IMR-90 (cell line): ENCODE results near the gene SLC25A12. TPM values are rescaled to one million over a fixed set of nuclear protein-coding genes. Genes with fewer than 3 reads are reported as not detected.
"Not testable (repeated sequence)": the region's sequence is repeated elsewhere in the genome, so short reads cannot be mapped to it uniquely, and the experiment has no call there.

ENCODE experiments used
- ATAC-seq: fragments of 200-7000 bp; cut with Tn5 transposase; 2 replicates; pipeline ENCODE4 v1.9.1; 2020; ENCODE audit warnings: low read depth, mild to moderate bottlenecking, moderate library complexity
- BruUV-seq: library from RNA; stranded (reverse); fragments of 400-500 nt; replicated peaks from 2 replicates; lab custom pipeline; 2021; lab: Mats Ljungman, UMichigan
- CTCF ChIA-PET: fragments of 300-600 bp; formaldehyde crosslinking; extraction: SDS; loops from one replicate; lab custom pipeline; 2021; ENCODE audit warnings: antibody characterized with exemption; lab: Yijun Ruan, JAX
- POLR2A ChIA-PET: fragments of 300-600 bp; sonication (Branson Sonifier 250); formaldehyde crosslinking; loops from one replicate; lab custom pipeline; 2022; ENCODE audit warnings: antibody characterized with exemption; ENCODE audit not compliant: unreplicated experiment; lab: Charles Lee
- DNase-seq: peaks from one replicate; pipeline ENCODE4 v3.0.0; 2013
- H2AFZ ChIP-seq: replicated peaks from 2 replicates; pipeline ENCODE3; 2013; ENCODE audit warnings: low read length, mild to moderate bottlenecking; ENCODE audit not compliant: poor library complexity
- H2AK5ac ChIP-seq: 2 replicates; pipeline ENCODE4 v1.6.1; 2013; ENCODE audit warnings: low read depth, low read length, inconsistent platforms
- H2AK9ac ChIP-seq: replicated peaks from 2 replicates; pipeline ENCODE3; 2013; ENCODE audit warnings: mild to moderate bottlenecking, low read depth, low read length, moderate library complexity; ENCODE audit not compliant: poor library complexity
- H2BK120ac ChIP-seq: 2 replicates; pipeline ENCODE4 v1.6.1; 2013; ENCODE audit warnings: low read depth, low read length, inconsistent platforms
- H2BK15ac ChIP-seq: 3 replicates; pipeline ENCODE4 v1.6.1; 2013; ENCODE audit warnings: low read depth, low read length, inconsistent platforms
- H2BK20ac ChIP-seq: 2 replicates; pipeline ENCODE4 v1.6.1; 2013; ENCODE audit warnings: low read depth, mild to moderate bottlenecking, inconsistent platforms, low read length, moderate library complexity
- H2BK5ac ChIP-seq: 2 replicates; pipeline ENCODE4 v1.6.1; 2013; ENCODE audit warnings: mild to moderate bottlenecking, low read depth, low read length, inconsistent platforms; ENCODE audit not compliant: poor library complexity, severe bottlenecking
- H3K14ac ChIP-seq: replicated peaks from 2 replicates; pipeline ENCODE4 v1.6.1; 2013; ENCODE audit warnings: low read depth, low read length, inconsistent platforms
- H3K18ac ChIP-seq: 2 replicates; pipeline ENCODE4 v1.6.1; 2013; ENCODE audit warnings: low read depth, low read length, control low read depth
- H3K23ac ChIP-seq: 2 replicates; pipeline ENCODE4 v1.6.1; 2013; ENCODE audit warnings: low read depth, low read length, inconsistent platforms
- H3K27ac ChIP-seq: 2 replicates; pipeline ENCODE4 v1.5.1; 2013; ENCODE audit warnings: mild to moderate bottlenecking, control low read depth, low read length; ENCODE audit not compliant: insufficient read depth
- H3K27me3 ChIP-seq: 2 replicates; pipeline ENCODE4 v1.6.1; 2013; ENCODE audit warnings: low read length; ENCODE audit not compliant: control insufficient read depth, insufficient read depth
- H3K36me3 ChIP-seq: 2 replicates; pipeline ENCODE4 v1.6.1; 2013; ENCODE audit warnings: low read length, mixed read lengths; ENCODE audit not compliant: control insufficient read depth, insufficient read depth
- H3K4ac ChIP-seq: 2 replicates; pipeline ENCODE4 v1.6.1; 2013; ENCODE audit warnings: low read depth, low read length, inconsistent platforms
- H3K4me1 ChIP-seq: 2 replicates; pipeline ENCODE4 v1.6.1; 2013; ENCODE audit warnings: low read length, mixed read lengths; ENCODE audit not compliant: control insufficient read depth, insufficient read depth
- H3K4me2 ChIP-seq: 2 replicates; pipeline ENCODE4 v1.6.1; 2013; ENCODE audit warnings: low read depth, mild to moderate bottlenecking, control low read depth, low read length, moderate library complexity
- H3K4me3 ChIP-seq: 2 replicates; pipeline ENCODE4 v1.5.1; 2013; ENCODE audit warnings: low read depth, mild to moderate bottlenecking, control low read depth, low read length, moderate library complexity; ENCODE audit not compliant: insufficient read depth
- H3K56ac ChIP-seq: 2 replicates; pipeline ENCODE4 v1.6.1; 2013; ENCODE audit warnings: low read length, inconsistent platforms; ENCODE audit not compliant: insufficient read depth; ENCODE audit errors: extremely low read depth
- H3K79me1 ChIP-seq, 2 experiments: 2 replicates each; pipeline ENCODE4 v1.6.1; 2013; ENCODE audit warnings: low read length in 2 of 2, inconsistent platforms in 1 of 2, low read depth in 1 of 2
- H3K9ac ChIP-seq: 2 replicates; pipeline ENCODE4 v1.6.1; 2013; ENCODE audit warnings: low read depth, low read length, control low read depth
- H3K9me1 ChIP-seq: 2 replicates; pipeline ENCODE4 v1.6.1; 2013; ENCODE audit warnings: low read length, inconsistent platforms; ENCODE audit not compliant: insufficient read depth
- H3K9me3 ChIP-seq: 2 replicates; pipeline ENCODE4 v1.6.1; 2013; ENCODE audit warnings: low read length; ENCODE audit not compliant: control insufficient read depth, insufficient read depth
- H4K20me1 ChIP-seq: 2 replicates; pipeline ENCODE4 v1.6.1; 2013; ENCODE audit warnings: low read length, inconsistent platforms; ENCODE audit not compliant: insufficient read depth
- H4K5ac ChIP-seq: 2 replicates; pipeline ENCODE4 v1.6.1; 2013; ENCODE audit warnings: mild to moderate bottlenecking, low read depth, low read length, control low read depth
- H4K8ac ChIP-seq, 2 experiments: 2 replicates each; pipeline ENCODE4 v1.6.1; 2013; ENCODE audit warnings: low read depth in 2 of 2, low read length in 2 of 2, control low read depth in 1 of 2, inconsistent platforms in 1 of 2
- H4K91ac ChIP-seq: 2 replicates; pipeline ENCODE4 v1.6.1; 2013; ENCODE audit warnings: low read depth, low read length, inconsistent platforms; ENCODE audit not compliant: insufficient read depth
- dilution Hi-C: fragments of 300-500 bp; cut with HindIII; formaldehyde crosslinking; loops from one replicate; pipeline ENCODE4 v1.14.3; 2018; ENCODE audit warnings: low sequenced_read_pairs; ENCODE audit not compliant: unreplicated experiment
- in situ Hi-C: fragments of 300-500 bp; cut with MboI; formaldehyde crosslinking; loops from 3 replicates; pipeline ENCODE4 v1.14.3; 2019; ENCODE audit warnings: low sequenced_read_pairs, inconsistent platforms, mixed read lengths
- intact Hi-C: fragments of 100-400 bp; cut with micrococcal nuclease; formaldehyde crosslinking; loops from 2 replicates; pipeline ENCODE4 v1.10.0; 2022
- polyA plus RNA-seq, 3 experiments: library from polyadenylated mRNA; depleted of rRNA; stranded (reverse); fragments of >200 nt; gene quantifications; 2 replicates each; pipeline ENCODE4 v1.2.3, GENCODE V29; 2012; ENCODE audit warnings: low replicate concordance in 1 of 3
- total RNA-seq: library from RNA; depleted of rRNA; stranded (reverse); fragments of >200 nt; gene quantifications from 2 replicates; pipeline ENCODE4 v1.2.3, GENCODE V29; 2012

SLC25A12 gene
- total and polyA plus RNA-seq, 2 of the 4 experiments (the other 2 are of a cell fraction), result 16.3 to 17.6 TPM

- H3K4me3 ChIP-seq, H3K9me1 ChIP-seq, DNase-seq, ATAC-seq, BruUV-seq, H3K14ac ChIP-seq, H2AK5ac ChIP-seq, dilution Hi-C loops, H3K27ac ChIP-seq, H2BK5ac ChIP-seq, H3K56ac ChIP-seq, H4K5ac ChIP-seq, H4K91ac ChIP-seq, POLR2A ChIA-PET, H2BK120ac ChIP-seq, H3K4ac ChIP-seq, H3K79me1 ChIP-seq, H3K23ac ChIP-seq, H2BK20ac ChIP-seq, intact Hi-C loops, H4K8ac ChIP-seq, H3K27me3 ChIP-seq, H2AK9ac ChIP-seq, H2AFZ ChIP-seq, H3K9me3 ChIP-seq, H3K9ac ChIP-seq, CTCF ChIA-PET, H3K4me2 ChIP-seq, H3K18ac ChIP-seq, H4K20me1 ChIP-seq, H3K4me1 ChIP-seq, H2BK15ac ChIP-seq, H3K36me3 ChIP-seq: not testable (repeated sequence)
- in situ Hi-C loops, result loop anchor here (5.0 to 25.0 kb wide), 2 partner anchors 298 to 653 kb away; no protein-coding TSS in a partner anchor
Observed at GRCh38 chr2:171808885-171809284, 85.2 kb downstream of the SLC25A12 start.
